Measurements from ENCODE around the gene PGAP6.
A peak's percentile ranks its signal among the peaks of the same experiment; 100 is the strongest.

Gene PGAP6

DNA sequence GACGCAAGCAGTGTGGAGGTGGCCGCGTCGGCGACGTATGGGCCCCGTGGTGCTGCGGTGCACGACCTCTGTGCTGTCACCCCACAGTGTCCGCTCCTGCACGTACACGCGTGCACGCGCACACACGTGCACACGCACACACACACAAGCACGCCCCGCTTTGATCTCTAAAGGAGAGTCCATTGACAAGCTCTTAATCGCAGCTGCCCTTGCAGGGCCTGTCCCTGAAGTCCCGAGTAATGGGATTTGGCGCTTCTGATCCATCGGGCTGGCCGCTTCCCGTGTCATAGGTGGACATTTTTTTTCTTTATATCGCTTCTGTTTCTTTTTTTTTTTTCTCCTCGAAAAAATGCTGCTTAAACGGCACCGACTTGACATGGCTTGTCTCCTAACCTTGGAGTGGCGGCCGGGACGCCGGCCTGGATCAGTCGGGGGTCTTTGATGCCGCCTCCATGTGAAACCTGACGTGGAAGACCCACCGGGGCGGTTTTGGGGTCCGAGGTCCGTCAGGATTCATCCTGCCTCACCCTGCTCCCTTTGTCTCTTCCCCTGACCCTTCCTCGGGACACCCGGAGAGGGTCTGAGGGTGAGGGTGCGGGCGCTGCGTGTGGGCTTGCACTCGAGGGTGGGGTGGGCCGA lies 21.0 kb downstream of the PGAP6 start:
- H3K9me3 Mint-ChIP-seq: no peaks in the 10 kb centered on the region
- peaks cover 16% of the 10 kb centered on the region for H3K4me1 Mint-ChIP-seq (ENCODE audit: low read depth)
- no peak overlapping the region for H3K4me3 Mint-ChIP-seq
- intact Hi-C loops (cut with micrococcal nuclease): no loop called here
- no peaks in the 10 kb centered on the region for H3K36me3 Mint-ChIP-seq (ENCODE audit: low read depth)
- H3K27ac Mint-ChIP-seq: no peak overlapping the region
- H3K27me3 Mint-ChIP-seq: peaks cover 23% of the 10 kb centered on the region

GRCh38 chr16:359871-360697 lies 21.7 kb downstream of the PGAP6 start:
- Mint-ChIP-seq H3K4me3 (no peak overlapping the region), H3K27me3 (peaks cover 23% of the 10 kb centered on the region), H3K27ac (no peak overlapping the region), H3K9me3 (no peaks in the 10 kb centered on the region), H3K36me3 (ENCODE audit: low read depth) (no peaks in the 10 kb centered on the region), H3K4me1 (ENCODE audit: low read depth) (peaks cover 16% of the 10 kb centered on the region)
- intact Hi-C loops (cut with micrococcal nuclease): no loop called here

DNA sequence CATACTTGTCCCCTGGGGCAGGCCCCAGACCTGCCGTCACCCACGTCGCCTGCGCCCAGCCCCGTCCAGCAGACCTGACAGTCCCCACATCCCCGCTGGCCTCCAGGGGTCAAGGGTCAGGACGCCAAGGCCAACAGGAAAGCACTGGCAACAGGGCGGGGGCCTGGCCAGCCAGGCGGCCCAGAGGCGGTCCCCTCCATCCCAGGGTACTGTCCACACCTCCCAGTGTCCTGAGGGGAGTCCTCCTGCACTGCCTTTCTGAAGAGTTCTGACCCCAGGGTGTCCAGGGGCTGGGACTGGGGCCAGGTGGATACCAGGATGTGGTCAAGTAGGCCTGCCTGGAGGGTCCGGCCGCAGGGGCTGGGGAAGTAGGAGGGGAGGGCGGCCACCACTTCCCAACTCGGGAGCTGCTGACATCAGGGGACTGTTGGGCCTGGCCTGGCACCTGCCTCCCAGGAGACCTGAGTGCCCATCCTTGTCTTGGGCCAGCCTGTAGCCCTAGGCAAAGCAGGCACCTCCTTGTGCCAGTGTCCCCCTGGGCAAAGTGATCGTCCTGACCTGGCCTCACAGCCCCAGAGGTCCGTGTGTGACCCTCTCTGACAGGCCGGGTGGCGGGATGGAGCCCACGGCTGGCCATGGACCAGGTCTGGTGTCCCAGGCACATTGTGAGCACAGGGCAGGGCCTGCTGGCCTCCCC lies 22.6 kb downstream of the PGAP6 start:
- H3K27ac Mint-ChIP-seq: no peak overlapping the region
- intact Hi-C loops (cut with micrococcal nuclease): no loop called here
- H3K4me1 Mint-ChIP-seq (ENCODE audit: low read depth): peaks cover 11% of the 10 kb centered on the region
- H3K9me3 Mint-ChIP-seq: no peaks in the 10 kb centered on the region
- peaks cover 19% of the 10 kb centered on the region for H3K27me3 Mint-ChIP-seq
- H3K4me3 Mint-ChIP-seq: no peak overlapping the region
- H3K36me3 Mint-ChIP-seq (ENCODE audit: low read depth): no peaks in the 10 kb centered on the region

DNA sequence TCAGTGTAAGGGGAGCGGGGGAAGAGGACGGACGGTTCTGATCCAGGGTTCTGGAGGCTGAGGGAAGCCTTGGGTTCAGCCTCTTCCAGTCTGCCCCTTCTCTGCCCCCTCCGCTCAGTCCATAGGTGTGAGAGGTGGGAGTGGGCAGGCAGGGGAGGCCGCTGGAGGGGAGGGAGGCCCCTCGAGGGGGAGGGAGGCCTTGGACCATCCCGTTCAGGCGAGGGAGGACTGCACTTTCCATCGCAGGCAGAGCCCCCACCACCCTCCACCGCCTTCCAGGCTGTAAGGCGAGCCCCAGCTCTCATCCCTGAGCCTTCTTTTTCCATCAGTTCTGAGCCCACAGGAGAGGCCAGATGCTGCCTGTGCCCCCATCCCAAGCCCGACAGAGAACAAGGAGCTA lies 25.0 kb downstream of the PGAP6 start:
- H3K4me1 Mint-ChIP-seq (ENCODE audit: low read depth): peaks cover 11% of the 10 kb centered on the region
- H3K4me3 Mint-ChIP-seq: no peak overlapping the region
- H3K27me3 Mint-ChIP-seq: peaks cover 1% of the 10 kb centered on the region
- no peak overlapping the region for H3K27ac Mint-ChIP-seq
- intact Hi-C loops (cut with micrococcal nuclease): no loop called here
- no peaks in the 10 kb centered on the region for H3K9me3 Mint-ChIP-seq
- no peaks in the 10 kb centered on the region for H3K36me3 Mint-ChIP-seq (ENCODE audit: low read depth)

DNA sequence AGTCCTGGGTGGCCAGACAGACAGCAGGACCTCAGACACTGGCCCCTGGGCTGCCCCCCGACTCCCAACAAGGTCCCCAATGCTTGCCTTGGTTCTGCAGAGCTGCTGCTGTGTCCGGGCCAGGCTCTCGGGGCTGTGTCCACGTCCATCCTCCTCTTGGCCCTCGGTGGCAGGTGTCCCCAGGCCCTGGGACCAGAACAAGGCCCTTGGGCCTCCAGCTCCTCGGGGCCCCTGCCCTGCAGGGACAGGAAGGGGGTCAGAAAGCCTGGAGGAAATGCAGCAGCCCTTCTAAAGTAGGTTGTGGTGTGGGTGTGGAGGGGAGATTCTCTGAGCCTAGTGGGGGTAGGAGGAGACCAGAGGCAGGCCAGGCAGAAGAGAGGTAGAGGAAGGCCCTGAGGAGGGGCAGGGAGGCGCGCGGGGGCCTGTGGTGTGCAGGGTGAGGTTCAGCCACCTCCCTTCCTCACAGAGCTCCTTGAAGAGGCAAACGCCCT lies 26.8 kb downstream of the PGAP6 start:
- no peak overlapping the region for H3K4me3 Mint-ChIP-seq
- intact Hi-C loops (cut with micrococcal nuclease): loop anchor here (5.0 kb wide), 1 partner anchor 38 kb away; no protein-coding TSS in a partner anchor
- H3K4me1 Mint-ChIP-seq (ENCODE audit: low read depth): peaks cover 19% of the 10 kb centered on the region
- no peaks in the 10 kb centered on the region for H3K27me3 Mint-ChIP-seq
- H3K9me3 Mint-ChIP-seq: no peaks in the 10 kb centered on the region
- no peak overlapping the region for H3K27ac Mint-ChIP-seq
- H3K36me3 Mint-ChIP-seq (ENCODE audit: low read depth): peaks cover 8% of the 10 kb centered on the region

GRCh38 chr16:354291-354881 lies 27.4 kb downstream of the PGAP6 start:
- Mint-ChIP-seq H3K9me3 (no peaks in the 10 kb centered on the region), H3K4me1 (ENCODE audit: low read depth) (peaks cover 22% of the 10 kb centered on the region), H3K27me3 (no peaks in the 10 kb centered on the region), H3K4me3 (no peak overlapping the region), H3K27ac (no peak overlapping the region), H3K36me3 (ENCODE audit: low read depth) (peaks cover 8% of the 10 kb centered on the region)
- intact Hi-C loops (cut with micrococcal nuclease): loop anchor here (5.0 kb wide), 1 partner anchor 37 kb away; no protein-coding TSS in a partner anchor

DNA sequence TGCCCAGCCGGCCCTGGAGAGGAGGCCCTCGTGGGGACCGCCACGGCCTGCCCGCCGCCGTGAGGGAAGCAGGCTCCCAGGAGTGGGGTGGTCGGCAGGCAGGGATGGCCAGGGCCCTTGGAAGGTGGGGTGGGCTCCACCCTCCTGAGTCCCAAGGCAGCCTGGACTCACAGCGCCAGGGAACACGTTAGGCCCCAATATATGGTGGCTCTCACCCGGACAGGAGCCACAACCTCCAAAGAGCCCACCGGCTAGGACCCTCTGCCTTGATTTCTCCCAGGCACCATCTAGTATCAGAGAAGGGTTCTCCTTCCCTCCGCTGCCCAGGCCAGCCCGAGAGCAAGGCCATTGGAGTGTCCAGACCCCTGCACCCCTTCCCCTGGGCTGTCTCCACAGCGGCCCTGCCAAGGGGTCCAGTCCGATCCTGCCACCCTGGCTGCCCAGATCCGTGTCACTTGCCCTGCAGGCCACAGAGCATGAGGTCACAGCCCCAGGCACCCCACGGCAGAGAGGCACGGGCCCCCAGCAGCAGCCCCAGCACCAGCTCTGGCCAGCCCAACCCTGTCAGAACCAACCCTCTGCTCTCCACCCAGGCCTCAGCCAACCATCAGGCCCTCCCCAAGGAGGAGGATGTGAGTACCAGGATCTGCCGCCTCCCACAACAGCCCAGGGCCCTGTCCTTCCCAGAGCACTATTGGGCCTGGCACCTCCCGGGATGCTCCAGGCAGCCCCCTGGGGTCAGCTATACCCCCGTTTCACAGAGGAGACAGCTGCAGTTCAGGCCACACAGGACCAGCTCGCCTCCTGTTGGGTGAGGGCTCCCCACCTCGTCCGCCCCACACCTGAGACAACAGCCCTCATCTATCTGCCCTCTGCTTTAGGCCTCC lies 28.1 kb downstream of the PGAP6 start:
- Mint-ChIP-seq H3K9me3 (no peaks in the 10 kb centered on the region), H3K4me3 (peak overlapping the region; percentile 69), H3K27ac (peak overlapping the region; percentile 37), H3K27me3 (no peaks in the 10 kb centered on the region), H3K4me1 (ENCODE audit: low read depth) (peaks cover 30% of the 10 kb centered on the region), H3K36me3 (ENCODE audit: low read depth) (peaks cover 8% of the 10 kb centered on the region)
- intact Hi-C loops (cut with micrococcal nuclease): loop anchor here (5.0 kb wide), 1 partner anchor 36 kb away; no protein-coding TSS in a partner anchor

GRCh38 chr16:352547-353403 lies 29.0 kb downstream of the PGAP6 start, which contains the start of gene AXIN1:
TSS of gene AXIN1 (minus strand) at chr16:352723. CDS start at chr16:347025, 5,698 bp downstream.
- peaks cover 9% of the 10 kb centered on the region for H3K36me3 Mint-ChIP-seq (ENCODE audit: low read depth)
- peak within 1 kb of the TSS; percentile 73 for H3K4me3 Mint-ChIP-seq
- H3K27me3 Mint-ChIP-seq: no peaks in the 10 kb centered on the region
- peak within 1 kb of the TSS; percentile 37 for H3K27ac Mint-ChIP-seq
- peaks cover 38% of the 10 kb centered on the region for H3K4me1 Mint-ChIP-seq (ENCODE audit: low read depth)
- H3K9me3 Mint-ChIP-seq: no peaks in the 10 kb centered on the region
- intact Hi-C loops (cut with micrococcal nuclease): loop anchor here (1.0 to 5.0 kb wide), 2 partner anchors 35 to 117 kb away; no protein-coding TSS in a partner anchor

- intact Hi-C loops (cut with micrococcal nuclease): loop anchor here (1.0 to 5.0 kb wide), 2 partner anchors 35 to 117 kb away; no protein-coding TSS in a partner anchor
- Mint-ChIP-seq H3K4me1 (ENCODE audit: low read depth) (peaks cover 46% of the 10 kb centered on the region), H3K9me3 (no peaks in the 10 kb centered on the region), H3K27ac (peak overlapping the region; percentile 37), H3K27me3 (no peaks in the 10 kb centered on the region), H3K4me3 (peak overlapping the region; percentile 73), H3K36me3 (ENCODE audit: low read depth) (peaks cover 17% of the 10 kb centered on the region)
Measured at GRCh38 chr16:351804-352520, 29.8 kb downstream of the PGAP6 start.

DNA sequence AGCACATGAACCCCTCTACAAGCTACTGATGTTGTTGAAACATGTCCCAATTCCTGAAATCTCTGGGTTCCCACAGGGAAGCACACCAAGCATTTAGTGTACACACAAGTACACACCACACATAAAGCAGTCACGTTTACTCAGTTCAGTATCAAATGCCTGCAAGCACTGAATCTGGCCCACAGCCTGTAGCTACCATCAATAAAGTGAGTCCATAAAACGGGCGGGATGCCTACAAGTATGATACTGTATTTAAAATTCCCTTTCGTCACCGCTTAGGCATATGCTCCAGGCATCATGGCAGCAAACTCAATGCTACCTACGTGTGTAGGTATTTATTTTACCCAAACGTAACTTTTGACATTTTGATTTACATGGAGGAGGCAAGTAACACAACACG lies 31.6 kb downstream of the PGAP6 start:
- Mint-ChIP-seq H3K27ac (no peak overlapping the region), H3K27me3 (no peaks in the 10 kb centered on the region), H3K36me3 (ENCODE audit: low read depth) (peaks cover 35% of the 10 kb centered on the region), H3K9me3 (no peaks in the 10 kb centered on the region), H3K4me1 (ENCODE audit: low read depth) (peaks cover 54% of the 10 kb centered on the region), H3K4me3 (no peak overlapping the region)
- intact Hi-C loops (cut with micrococcal nuclease): loop anchor here (5.0 kb wide), 1 partner anchor 33 kb away; no protein-coding TSS in a partner anchor

DNA sequence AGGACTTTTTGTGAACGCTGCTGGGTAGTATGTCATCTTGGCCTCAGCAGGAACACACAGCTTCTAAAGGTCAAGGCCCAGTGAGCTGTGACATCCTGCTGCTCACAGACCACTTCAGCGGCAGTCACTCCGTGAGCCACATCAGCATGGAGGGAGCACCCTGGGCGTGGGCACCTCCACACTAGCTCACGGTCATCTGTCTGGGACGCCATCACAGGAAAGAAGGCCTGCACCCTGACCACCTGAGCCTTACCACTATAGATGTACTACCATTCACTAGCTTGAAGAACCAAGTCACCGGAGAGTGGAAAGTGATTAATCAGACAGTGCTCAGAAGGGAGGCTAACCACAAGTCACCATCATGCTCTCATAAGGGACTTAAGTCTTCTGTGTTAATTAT lies 32.6 kb downstream of the PGAP6 start:
- intact Hi-C loops (cut with micrococcal nuclease): no loop called here
- no peaks in the 10 kb centered on the region for H3K27me3 Mint-ChIP-seq
- H3K4me1 Mint-ChIP-seq (ENCODE audit: low read depth): peaks cover 51% of the 10 kb centered on the region
- H3K9me3 Mint-ChIP-seq: no peaks in the 10 kb centered on the region
- no peak overlapping the region for H3K4me3 Mint-ChIP-seq
- H3K27ac Mint-ChIP-seq: no peak overlapping the region
- peaks cover 45% of the 10 kb centered on the region for H3K36me3 Mint-ChIP-seq (ENCODE audit: low read depth)

Data from dendritic cell treated with granulocyte-macrophage colony-stimulating factor and Interleukin-4, amounts not matched to agents 40 ng/mL and 50 ng/mL, for 4 days (primary cell).